Progenitor cell of endocrine pancreas (in vitro differentiated cells): Measurements from ENCODE around the gene ANO2. TPM values are rescaled to one million over a fixed set of nuclear protein-coding genes. Genes with fewer than 3 reads are reported as not detected.

ENCODE experiments used
- DNase-seq: peaks from one replicate; pipeline ENCODE4 v3.0.0; 2021; ENCODE audit warnings: low spot score; ENCODE audit not compliant: unreplicated experiment
- H3K27ac Mint-ChIP-seq: 2 replicates; pipeline ENCODE4 v1.8.0; 2021; ENCODE audit warnings: mild to moderate bottlenecking, moderate library complexity, mixed read lengths
- H3K27me3 Mint-ChIP-seq: 2 replicates; pipeline ENCODE4 v1.8.0; 2021; ENCODE audit warnings: mixed read lengths
- H3K36me3 Mint-ChIP-seq: 2 replicates; pipeline ENCODE4 v1.8.0; 2022; ENCODE audit warnings: mixed read lengths; ENCODE audit not compliant: insufficient read depth
- H3K4me1 Mint-ChIP-seq: 2 replicates; pipeline ENCODE4 v1.8.0; 2021; ENCODE audit warnings: low read depth, mixed read lengths
- H3K4me3 Mint-ChIP-seq: 2 replicates; pipeline ENCODE4 v1.8.0; 2021; ENCODE audit warnings: low read depth, mild to moderate bottlenecking, moderate library complexity, mixed read lengths
- H3K9me3 Mint-ChIP-seq: 2 replicates; pipeline ENCODE4 v1.8.0; 2021; ENCODE audit warnings: low read depth, mixed read lengths
- total RNA-seq: library from RNA; stranded (reverse); gene quantifications from 2 replicates; pipeline ENCODE4 v1.2.1, GENCODE V29; 2021
- TF ChIP-seq, protein P1 (sequence below): fragments of 200-600 bp; sonication (generic); IDR thresholded peaks from one replicate; pipeline ENCODE4 v1.5.0; 2021; ENCODE audit warnings: antibody characterized with exemption, mild to moderate bottlenecking; ENCODE audit not compliant: unreplicated experiment

Gene ANO2
- total RNA-seq, 1 donor from 2014 or later = 2.8 TPM

DNA sequence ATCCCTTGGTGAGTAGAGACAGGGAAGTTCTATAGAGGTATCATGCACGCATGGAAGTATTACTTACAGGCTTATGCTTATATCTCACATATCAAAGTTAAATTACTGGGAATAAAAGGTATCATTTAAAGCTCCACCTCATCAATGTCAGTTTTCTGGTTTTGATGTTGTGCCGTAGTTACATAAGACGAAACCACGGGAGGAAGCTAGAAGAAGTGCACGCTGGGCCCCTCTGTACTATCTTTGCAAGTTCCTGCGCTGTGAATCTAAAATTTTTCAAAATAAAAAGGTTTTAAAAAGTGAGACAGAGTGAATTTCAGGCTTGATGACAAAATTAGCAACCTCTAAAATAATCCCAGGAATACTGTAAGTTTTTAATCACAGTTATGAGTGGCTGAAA lies 198.1 kb downstream of the ANO2 start:
- Mint-ChIP-seq H3K4me3 (no peak overlapping the region), H3K9me3 (no peaks in the 10 kb centered on the region), H3K27me3 (peaks cover 10% of the 10 kb centered on the region), H3K36me3 (no peaks in the 10 kb centered on the region), H3K27ac (no peak overlapping the region), H3K4me1 (no peaks in the 10 kb centered on the region)
- TF ChIP-seq, protein P1, sequence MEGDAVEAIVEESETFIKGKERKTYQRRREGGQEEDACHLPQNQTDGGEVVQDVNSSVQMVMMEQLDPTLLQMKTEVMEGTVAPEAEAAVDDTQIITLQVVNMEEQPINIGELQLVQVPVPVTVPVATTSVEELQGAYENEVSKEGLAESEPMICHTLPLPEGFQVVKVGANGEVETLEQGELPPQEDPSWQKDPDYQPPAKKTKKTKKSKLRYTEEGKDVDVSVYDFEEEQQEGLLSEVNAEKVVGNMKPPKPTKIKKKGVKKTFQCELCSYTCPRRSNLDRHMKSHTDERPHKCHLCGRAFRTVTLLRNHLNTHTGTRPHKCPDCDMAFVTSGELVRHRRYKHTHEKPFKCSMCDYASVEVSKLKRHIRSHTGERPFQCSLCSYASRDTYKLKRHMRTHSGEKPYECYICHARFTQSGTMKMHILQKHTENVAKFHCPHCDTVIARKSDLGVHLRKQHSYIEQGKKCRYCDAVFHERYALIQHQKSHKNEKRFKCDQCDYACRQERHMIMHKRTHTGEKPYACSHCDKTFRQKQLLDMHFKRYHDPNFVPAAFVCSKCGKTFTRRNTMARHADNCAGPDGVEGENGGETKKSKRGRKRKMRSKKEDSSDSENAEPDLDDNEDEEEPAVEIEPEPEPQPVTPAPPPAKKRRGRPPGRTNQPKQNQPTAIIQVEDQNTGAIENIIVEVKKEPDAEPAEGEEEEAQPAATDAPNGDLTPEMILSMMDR = no peak
- no peak for DNase-seq

- DNase-seq = no peak
- Mint-ChIP-seq H3K4me1 (no peaks in the 10 kb centered on the region), H3K9me3 (no peaks in the 10 kb centered on the region), H3K4me3 (no peak overlapping the region), H3K36me3 (no peaks in the 10 kb centered on the region), H3K27ac (no peak overlapping the region), H3K27me3 (peaks cover 13% of the 10 kb centered on the region)
- TF ChIP-seq, protein P1 = no peak
Observed at GRCh38 chr12:5746036-5746908, 198.8 kb downstream of the ANO2 start.

- TF ChIP-seq, protein P1 = peak; percentile 97
- Mint-ChIP-seq H3K9me3 (no peaks in the 10 kb centered on the region), H3K4me1 (no peaks in the 10 kb centered on the region), H3K27ac (no peak overlapping the region), H3K27me3 (peaks cover 18% of the 10 kb centered on the region), H3K4me3 (no peak overlapping the region), H3K36me3 (no peaks in the 10 kb centered on the region)
- DNase-seq = peak; percentile 86
Observed at GRCh38 chr12:5745251-5745888, 199.7 kb downstream of the ANO2 start.

GRCh38 chr12:5742258-5742657 lies 202.8 kb downstream of the ANO2 start:
- Mint-ChIP-seq H3K4me3 (no peak overlapping the region), H3K36me3 (no peaks in the 10 kb centered on the region), H3K27ac (no peak overlapping the region), H3K27me3 (peaks cover 24% of the 10 kb centered on the region), H3K9me3 (no peaks in the 10 kb centered on the region), H3K4me1 (peaks cover 6% of the 10 kb centered on the region)
- TF ChIP-seq, protein P1 = no peak
- no peak for DNase-seq

GRCh38 chr12:5739917-5740316 lies 205.1 kb downstream of the ANO2 start:
- Mint-ChIP-seq H3K4me3 (no peak overlapping the region), H3K4me1 (peaks cover 6% of the 10 kb centered on the region), H3K27ac (no peak overlapping the region), H3K27me3 (peaks cover 36% of the 10 kb centered on the region), H3K36me3 (no peaks in the 10 kb centered on the region), H3K9me3 (no peaks in the 10 kb centered on the region)
- DNase-seq = no peak
- TF ChIP-seq, protein P1 = no peak
